Measurements from ENCODE around the gene ADAMTSL3. TPM values are rescaled to one million over a fixed set of nuclear protein-coding genes. Genes with fewer than 3 reads are reported as not detected.

The ADAMTSL3 gene
- total RNA-seq, 1 donor from 2014 or later, result 0.41 TPM

- Histone ChIP-seq H3K27me3 (no peaks in the 10 kb centered on the region), H3K27ac (no peak overlapping the region), H3K9me3 (ENCODE audit: low read depth) (no peaks in the 10 kb centered on the region), H3K4me3 (no peak overlapping the region), H3K79me2 (ENCODE audit: low read depth) (no peaks in the 10 kb centered on the region), H3K4me2 (no peak overlapping the region), H3F3A (ENCODE audit: low read depth) (no peaks in the 10 kb centered on the region), H2AFZ (replicated peaks) (peak overlapping the region; percentile 64), H4K20me1 (ENCODE audit: low read depth) (no peaks in the 10 kb centered on the region), H3K4me1 (no peaks in the 10 kb centered on the region), H3K9ac (no peak overlapping the region), H3K36me3 (no peaks in the 10 kb centered on the region)
- Mint-ChIP-seq H3K36me3 (no peaks in the 10 kb centered on the region), H3K4me1 (no peaks in the 10 kb centered on the region), H3K4me3 (no peak overlapping the region), H3K27ac (no peak overlapping the region), H3K9me3 (peaks cover 3% of the 10 kb centered on the region), H3K27me3 (ENCODE audit: insufficient read depth, low read depth) (peaks cover 4% of the 10 kb centered on the region)
- TF ChIP-seq EZH2 (IDR thresholded peaks at IDR 0.05) (no peak), EZH2phosphoT487 (IDR thresholded peaks at IDR 0.05) (no peak), CTCF (IDR thresholded peaks at IDR 0.05) (no peak)
- no peak for DNase-seq (ENCODE audit: low spot score)
Measured at GRCh38 chr15:83904107-83905040, 250.5 kb downstream of the ADAMTSL3 start.

GRCh38 chr15:83905556-83906273 is 251.8 kb downstream of the ADAMTSL3 start:
- Mint-ChIP-seq H3K27ac (no peak overlapping the region), H3K27me3 (ENCODE audit: insufficient read depth, low read depth) (peaks cover 4% of the 10 kb centered on the region), H3K9me3 (peaks cover 3% of the 10 kb centered on the region), H3K4me1 (no peaks in the 10 kb centered on the region), H3K4me3 (no peak overlapping the region), H3K36me3 (no peaks in the 10 kb centered on the region)
- no peaks in the 10 kb centered on the region for H3K9me3 ChIP-seq (ENCODE audit: low read depth)
- no peak overlapping the region for H3K4me3 ChIP-seq
- DNase-seq (ENCODE audit: low spot score), result no peak
- H3K4me1 ChIP-seq, result no peaks in the 10 kb centered on the region
- no peaks in the 10 kb centered on the region for H3K36me3 ChIP-seq
- TF ChIP-seq CTCF (IDR thresholded peaks at IDR 0.05), result no peak
- TF ChIP-seq EZH2phosphoT487 (IDR thresholded peaks at IDR 0.05), result no peak
- no peak for TF ChIP-seq EZH2 (IDR thresholded peaks at IDR 0.05)
- H4K20me1 ChIP-seq (ENCODE audit: low read depth), result no peaks in the 10 kb centered on the region
- no peak overlapping the region for H3K4me2 ChIP-seq
- no peak overlapping the region for H3K27ac ChIP-seq
- H3K9ac ChIP-seq, result no peak overlapping the region
- no peaks in the 10 kb centered on the region for H3K79me2 ChIP-seq (ENCODE audit: low read depth)
- H2AFZ ChIP-seq (replicated peaks), result no peak overlapping the region
- H3K27me3 ChIP-seq, result no peaks in the 10 kb centered on the region
- H3F3A ChIP-seq (ENCODE audit: low read depth), result no peaks in the 10 kb centered on the region

GRCh38 chr15:83911345-83911744 is 257.4 kb downstream of the ADAMTSL3 start:
- H3K4me3 Mint-ChIP-seq, result no peak overlapping the region
- H3K4me1 Mint-ChIP-seq, result no peaks in the 10 kb centered on the region
- no peaks in the 10 kb centered on the region for H3K27me3 Mint-ChIP-seq (ENCODE audit: insufficient read depth, low read depth)
- Histone ChIP-seq H3K9me3 (ENCODE audit: low read depth) (no peaks in the 10 kb centered on the region), H3K79me2 (ENCODE audit: low read depth) (no peaks in the 10 kb centered on the region), H3K27ac (no peak overlapping the region), H2AFZ (replicated peaks) (no peak overlapping the region), H4K20me1 (ENCODE audit: low read depth) (no peaks in the 10 kb centered on the region), H3K36me3 (no peaks in the 10 kb centered on the region), H3K4me2 (no peak overlapping the region), H3K4me1 (no peaks in the 10 kb centered on the region), H3K4me3 (no peak overlapping the region), H3F3A (ENCODE audit: low read depth) (no peaks in the 10 kb centered on the region), H3K27me3 (no peaks in the 10 kb centered on the region), H3K9ac (no peak overlapping the region)
- TF ChIP-seq EZH2 (IDR thresholded peaks at IDR 0.05), result no peak
- no peak for TF ChIP-seq CTCF (IDR thresholded peaks at IDR 0.05)
- TF ChIP-seq EZH2phosphoT487 (IDR thresholded peaks at IDR 0.05), result no peak
- H3K27ac Mint-ChIP-seq, result no peak overlapping the region
- H3K9me3 Mint-ChIP-seq, result peaks cover 3% of the 10 kb centered on the region
- DNase-seq (ENCODE audit: low spot score), result no peak
- H3K36me3 Mint-ChIP-seq, result no peaks in the 10 kb centered on the region
